AG08395 (cell line): ENCODE data around the gene LRRC8B.
"Not testable (repeated sequence)": the region's sequence is repeated elsewhere in the genome, so short reads cannot be mapped to it uniquely, and the experiment has no call there.

Source experiments
- DNase-seq: peaks from one replicate; pipeline ENCODE4 v3.0.0; 2012; ENCODE audit warnings: mixed read lengths, low spot score

LRRC8B gene

DNA sequence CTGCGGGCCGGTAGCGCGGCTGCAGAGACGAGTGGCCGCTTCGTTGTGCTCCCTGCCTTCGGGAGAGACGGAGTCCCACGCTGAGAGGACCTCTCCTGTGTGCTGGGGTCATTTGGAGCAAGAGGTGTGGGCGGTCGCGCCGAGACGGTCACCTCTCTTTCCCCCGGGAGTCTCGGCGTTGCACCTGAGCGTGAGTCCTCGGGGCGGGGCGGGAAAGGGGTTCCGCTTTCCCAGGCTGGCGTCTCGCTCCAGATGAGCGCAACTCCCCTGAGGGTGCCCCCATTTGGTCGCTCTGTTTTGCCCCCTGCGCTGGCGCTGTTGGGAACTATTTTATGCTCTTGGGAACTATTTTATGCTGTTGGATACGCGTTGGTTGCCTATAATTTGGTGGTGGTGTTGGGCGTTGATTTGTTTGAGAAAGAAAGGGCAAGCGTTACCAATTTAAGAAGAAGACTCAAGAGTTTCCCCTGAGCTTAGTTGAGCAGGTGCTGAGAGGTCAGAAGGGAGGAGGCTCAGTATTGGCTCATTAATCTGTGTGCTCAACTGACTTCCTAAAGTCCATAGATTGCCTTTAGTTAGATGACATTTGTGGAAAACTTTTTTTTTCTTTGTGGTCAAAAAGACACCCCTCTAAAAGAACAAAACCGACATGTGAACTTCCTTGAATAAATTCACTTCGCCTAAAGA, 683 bp downstream of the LRRC8B start:
- DNase-seq, result no peak

DNA sequence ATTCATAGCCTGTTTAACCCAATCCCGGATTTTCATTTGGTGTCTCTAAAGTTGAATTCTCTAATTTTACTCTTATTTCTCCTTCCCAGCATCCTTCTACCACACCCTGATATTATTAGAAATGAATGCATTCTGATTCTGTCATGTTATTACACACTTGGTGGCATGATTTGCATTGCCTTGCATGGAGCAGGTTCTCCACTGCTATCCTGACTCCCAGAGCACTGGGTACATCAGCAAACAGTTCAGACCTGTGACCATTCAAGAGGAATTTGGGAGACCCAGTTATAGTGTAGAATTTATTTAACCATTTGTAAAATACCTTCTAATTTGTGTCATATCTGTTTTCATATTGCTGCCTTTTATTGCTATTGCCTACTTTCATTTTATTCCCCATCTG, 2.6 kb downstream of the LRRC8B start:
- DNase-seq, result no peak

DNA sequence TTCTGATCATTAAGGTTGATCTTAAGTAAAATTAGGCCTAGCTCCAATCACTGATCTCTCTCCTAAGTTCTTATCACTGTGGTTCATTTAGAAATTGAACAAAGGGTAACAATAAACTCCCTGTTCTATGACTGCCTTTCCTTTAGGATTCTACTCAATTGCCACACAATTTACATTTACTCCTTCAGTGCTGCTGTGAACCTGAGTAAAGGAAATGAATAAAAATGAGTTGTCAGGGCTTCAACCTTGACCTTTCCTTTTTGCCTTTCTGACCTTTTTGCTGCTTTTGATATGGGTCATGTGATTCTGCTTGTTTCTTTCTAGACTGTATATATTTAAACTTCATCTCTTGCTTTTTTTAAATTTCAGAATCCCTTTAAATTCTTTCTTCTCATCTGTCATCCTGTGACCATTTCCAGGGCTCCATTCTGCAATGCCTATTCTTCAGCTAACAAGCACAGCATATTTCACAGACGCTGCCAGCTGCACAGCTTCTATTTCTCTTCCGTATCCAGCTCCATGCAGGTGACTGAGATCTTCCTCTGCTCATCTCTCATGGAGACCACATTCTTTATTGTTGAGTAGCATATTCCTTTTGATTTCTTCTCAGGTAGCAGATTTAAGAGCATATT, 3.2 kb downstream of the LRRC8B start:
- no peak for DNase-seq

DNA sequence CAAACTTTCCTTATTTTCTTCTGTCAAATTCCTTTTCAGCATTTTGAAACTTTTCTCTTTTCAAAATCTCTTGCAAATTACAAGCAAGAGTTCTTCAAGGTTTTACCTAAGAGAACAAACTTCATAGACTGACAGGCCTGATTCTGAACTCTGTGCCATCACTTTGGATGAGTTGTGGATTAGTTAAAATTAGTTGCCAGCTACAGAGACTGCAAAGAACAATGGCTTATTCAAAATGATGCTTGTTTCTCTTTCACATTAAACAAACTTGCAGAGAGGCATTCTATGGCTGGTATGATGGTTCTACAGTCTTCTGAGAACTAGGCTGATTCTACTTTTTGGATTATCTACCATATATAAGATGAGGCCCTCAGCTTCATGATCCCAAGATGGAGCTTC, 3.8 kb downstream of the LRRC8B start:
- no peak for DNase-seq

DNA sequence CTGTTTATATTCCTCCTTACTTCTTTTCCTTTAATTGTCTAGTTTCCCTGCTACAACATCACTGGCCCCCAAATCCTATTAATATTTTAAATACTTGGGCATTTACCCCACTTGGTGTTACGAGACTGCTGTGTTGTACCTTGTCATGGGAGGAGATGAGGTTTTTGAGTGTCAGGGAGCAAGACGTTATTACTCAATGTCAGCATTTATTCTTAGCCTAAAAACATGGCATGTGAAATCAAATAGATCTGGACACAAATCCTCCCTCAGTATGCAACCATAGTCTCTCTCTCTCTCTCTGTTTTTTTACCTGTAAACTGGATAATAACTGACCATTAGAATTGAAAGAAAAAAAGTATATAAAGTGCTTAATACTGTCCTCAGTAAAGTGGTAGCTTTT, 4.6 kb downstream of the LRRC8B start:
- no peak for DNase-seq

DNA sequence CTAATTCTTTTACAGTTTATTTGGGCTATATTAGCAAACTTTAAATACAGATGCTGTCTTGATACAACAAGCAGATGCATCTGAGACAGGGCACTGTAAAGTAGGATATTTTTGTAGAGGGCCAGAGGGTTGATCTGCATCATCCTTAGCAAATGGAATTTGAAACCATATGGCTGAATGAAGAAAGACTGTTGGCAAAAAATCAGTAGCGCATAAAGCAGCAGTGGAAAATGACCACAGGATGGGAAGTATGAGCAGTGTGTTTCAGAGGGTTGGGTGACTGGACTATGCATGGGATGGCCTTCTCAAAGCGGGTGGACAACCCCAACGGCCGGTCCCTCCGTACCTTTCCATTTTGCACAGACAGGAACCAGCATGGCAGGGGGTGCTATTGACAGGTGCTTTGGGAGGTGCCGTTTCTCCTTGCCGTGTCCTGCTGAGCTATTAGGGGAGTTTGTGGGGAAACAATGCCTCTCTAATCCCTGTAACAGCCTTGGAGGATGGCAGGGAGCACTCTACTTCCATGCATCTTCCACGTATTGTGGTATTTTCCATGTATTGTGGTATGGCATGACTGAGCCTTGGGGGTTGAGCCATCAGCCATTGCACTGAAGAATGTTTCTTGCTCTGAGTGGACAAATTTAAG, 5.9 kb downstream of the LRRC8B start:
- DNase-seq, result no peak

DNA sequence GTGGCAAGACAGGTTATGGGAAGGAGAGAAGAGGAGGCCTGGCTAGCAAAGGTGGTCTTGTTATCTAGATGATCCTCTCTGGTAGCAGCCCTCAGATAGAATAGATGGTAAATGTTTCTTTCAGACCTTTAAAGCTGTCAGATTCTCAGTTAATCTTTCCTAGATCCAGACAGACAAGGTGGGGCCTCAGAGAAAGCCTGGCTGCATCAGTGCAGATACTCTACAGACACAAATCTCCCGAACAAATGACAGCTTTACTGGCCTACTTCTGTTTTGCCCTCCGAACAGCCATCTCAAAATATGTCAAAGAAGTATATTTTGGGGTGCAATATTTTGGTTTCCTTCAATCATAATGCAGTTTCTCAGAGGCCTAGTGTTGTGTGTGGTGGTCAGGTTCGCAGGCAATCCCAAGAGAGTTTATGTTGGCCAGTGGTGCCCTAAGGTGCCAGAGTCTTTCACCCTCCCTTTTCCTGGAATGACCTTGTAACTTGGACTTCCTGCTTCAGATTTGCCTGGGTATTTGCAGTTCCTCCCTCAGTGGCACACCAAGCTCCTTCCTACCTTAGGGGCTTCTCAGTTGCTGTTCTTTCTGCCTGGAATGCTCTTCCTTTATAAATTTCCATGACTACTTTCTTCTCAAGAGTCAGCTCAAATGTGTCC, 7.0 kb downstream of the LRRC8B start:
- no peak for DNase-seq

DNA sequence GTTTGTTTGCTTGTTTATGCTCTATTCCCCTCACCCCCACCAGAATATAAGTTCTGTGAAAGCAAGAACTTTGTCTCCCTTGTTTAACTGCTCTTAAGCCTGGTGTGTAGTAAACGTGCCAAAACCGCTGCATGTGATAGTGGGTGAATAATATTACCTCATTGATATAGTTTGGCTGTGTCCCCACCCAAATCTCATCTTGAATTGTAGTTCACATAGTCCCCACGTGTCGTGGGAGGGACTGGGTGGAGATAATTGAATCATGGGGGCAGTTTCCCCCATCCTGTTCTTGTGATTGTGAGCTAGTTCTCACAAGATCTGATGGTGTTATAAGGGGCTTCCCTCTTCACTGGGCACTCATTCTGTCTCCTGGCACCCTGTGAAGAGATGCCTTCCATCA, 7.6 kb downstream of the LRRC8B start:
- DNase-seq, result no peak

DNA sequence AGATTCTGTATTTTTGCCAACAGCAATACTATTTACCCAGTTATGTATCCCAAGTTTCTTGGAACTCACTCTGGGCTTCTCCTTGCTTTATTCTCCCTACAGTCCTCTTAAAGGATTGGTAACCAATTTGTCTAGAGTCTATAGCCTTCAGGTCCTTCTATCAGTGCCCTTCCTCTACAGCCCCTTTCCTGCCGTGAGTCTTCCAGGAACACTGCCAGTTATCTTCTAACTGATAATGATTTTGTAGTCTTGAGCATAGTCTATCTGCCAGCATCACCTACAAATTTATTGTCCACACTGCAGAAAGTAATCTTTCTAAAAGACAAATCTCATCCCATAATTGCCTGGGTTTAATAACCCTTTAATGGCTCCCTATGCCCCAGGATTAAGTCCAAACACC, 8.2 kb downstream of the LRRC8B start:
- DNase-seq, result no peak

DNA sequence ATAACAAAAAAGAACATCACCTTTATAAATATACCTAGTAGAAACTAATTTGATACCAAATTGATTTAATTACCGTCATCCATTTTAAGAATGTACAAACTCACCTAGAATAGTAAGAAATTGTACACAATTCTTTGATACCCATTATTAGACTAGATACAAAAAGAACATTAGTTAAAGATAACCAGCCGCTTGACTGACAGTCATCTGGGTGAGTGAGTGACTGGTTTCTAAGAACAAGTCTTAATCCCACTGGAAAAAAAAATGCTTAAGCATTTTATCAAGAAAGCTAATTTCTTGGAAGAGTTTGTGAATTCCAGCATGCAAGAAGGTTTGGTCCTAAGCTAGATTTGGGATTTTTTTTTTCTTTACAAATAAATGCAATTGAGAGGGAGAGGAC, 10.9 kb downstream of the LRRC8B start:
- DNase-seq, result no peak

DNA sequence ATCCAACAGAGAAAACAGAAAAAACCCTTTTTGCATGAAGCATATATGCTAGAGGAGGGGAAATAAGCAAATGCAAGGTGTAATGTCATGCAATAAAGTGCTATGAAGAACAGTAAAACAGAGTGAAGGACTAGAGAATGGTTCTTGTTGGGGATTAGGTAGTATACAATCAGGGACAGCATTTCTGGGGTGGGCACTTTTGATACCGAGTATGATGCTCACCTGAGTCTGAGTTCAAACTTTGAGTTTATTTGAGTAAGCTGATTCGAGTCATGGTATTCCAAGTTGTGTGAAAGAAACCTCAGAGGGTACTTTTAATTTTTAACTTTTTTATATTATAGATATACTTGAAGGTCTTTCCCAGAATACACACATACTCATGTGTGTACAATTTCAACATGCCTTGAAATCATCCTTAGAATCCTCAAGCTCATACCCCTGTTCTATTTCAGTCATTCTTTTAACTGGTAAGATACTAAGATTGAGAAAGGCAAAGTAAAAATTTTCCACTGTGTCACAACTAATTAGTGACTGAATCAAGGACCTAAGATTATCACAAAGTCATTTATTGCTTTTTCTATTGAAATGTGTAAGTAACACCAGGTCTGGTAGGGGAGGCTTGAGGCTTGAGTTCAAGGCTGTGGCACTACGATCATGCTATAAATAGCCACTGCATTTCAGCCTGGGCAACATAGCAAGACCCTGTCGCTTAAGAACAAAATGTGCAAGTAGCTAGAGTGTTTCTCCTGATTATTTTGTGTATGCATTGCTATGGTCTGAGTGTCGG, 12.1 kb downstream of the LRRC8B start:
- no peak for DNase-seq

DNA sequence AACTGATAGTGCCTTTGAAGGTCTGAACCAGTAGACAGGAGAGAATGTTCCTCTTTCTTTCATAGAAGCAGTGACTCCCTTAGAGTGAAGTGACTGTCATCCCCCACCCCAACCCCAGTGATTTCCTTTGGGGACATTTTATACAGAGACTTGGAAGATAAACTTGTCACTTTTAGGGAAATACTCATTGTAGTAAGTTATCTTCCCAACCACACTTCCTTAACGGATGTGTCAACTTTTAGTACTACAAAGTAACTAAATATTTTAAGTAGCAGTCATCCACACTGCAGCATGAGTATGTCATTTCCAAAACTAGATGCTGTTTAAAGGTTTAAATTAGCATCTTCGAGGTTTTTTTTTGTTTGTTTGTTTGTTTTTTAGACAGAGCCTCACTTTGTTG, 13.7 kb downstream of the LRRC8B start:
- DNase-seq, result no peak

DNA sequence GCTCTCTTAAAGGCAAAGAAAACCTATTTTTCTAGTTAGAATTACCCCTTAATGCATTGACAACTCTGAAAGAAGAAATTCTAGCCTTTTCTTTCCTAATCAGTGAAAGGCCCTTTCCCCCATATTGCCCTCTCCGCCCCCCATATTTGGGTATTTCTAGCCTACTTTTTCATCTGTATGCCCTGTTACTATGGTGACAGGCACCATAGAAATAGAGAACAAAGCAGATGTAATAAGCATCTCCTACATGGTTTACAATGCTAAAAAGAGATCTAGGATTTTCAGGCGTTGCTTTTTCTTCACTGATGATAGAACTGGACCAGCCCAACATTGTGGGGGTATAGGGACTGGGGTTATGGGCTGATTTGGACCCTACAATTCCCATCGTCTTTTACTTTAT, 14.5 kb downstream of the LRRC8B start:
- no peak for DNase-seq

DNA sequence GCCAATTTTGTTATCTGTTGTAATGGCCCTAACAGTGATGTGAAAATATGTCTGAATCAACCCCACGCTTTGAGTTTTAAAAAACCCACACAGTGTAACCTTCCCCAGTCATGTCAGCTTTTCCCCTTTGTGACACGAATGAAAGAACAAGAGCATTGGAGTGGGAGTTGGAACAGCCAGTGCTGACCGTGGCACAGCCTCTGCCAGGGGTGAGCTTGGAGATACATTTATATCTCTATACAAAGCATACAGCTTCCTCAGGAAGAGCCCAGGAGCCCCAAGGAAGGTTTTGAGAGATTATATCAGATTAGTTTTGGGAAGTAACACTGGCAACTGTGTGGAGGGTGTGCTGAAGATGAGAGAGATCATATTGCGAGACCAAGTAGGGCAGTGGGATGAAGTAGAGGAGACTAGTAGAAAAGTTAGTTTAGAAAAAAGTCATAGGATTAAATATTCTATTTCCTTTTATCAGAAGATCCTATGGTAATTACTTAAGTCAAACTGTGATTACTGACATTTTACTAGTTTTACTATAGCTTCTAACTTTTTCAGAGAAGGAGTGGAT, 15.9 kb downstream of the LRRC8B start:
- DNase-seq, result no peak

DNA sequence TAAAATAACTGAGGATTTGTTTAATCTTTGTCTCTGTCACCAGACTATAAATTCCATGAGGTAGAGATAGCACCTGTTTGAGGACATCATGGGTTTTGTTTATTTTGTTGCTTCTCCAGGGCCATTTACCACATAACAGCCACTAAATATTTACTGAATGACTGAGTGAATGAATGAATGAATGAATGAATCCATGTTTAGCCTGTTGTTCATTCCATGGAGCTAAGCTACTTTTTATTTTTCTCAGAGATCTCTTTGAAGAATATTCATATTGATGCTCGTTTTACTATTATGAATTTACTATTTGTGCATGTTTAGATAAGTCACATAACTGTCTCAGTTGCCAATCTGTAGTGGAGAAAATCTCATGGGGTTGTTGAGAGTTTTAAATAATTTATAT, 17.7 kb downstream of the LRRC8B start:
- no peak for DNase-seq

DNA sequence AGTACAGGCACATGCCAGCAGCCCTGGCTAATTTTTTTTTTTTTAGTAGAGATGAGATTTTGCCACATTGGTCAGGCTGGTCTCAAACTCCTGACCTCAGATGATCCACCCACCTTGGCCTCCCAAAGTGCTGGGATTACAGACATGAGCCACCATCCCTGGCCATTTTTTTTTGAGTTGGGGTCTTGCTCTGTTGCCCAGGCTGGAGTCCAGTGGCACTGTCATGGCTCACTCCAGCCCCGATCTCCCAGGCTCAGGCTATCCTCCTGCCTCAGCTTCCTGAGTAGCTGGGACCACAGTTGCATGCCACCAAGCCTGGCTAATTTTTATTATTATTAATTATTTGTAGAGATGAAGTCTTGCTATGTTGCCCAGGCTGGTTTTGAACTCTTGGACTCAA, 19.0 kb downstream of the LRRC8B start:
- not testable (repeated sequence) for DNase-seq

DNA sequence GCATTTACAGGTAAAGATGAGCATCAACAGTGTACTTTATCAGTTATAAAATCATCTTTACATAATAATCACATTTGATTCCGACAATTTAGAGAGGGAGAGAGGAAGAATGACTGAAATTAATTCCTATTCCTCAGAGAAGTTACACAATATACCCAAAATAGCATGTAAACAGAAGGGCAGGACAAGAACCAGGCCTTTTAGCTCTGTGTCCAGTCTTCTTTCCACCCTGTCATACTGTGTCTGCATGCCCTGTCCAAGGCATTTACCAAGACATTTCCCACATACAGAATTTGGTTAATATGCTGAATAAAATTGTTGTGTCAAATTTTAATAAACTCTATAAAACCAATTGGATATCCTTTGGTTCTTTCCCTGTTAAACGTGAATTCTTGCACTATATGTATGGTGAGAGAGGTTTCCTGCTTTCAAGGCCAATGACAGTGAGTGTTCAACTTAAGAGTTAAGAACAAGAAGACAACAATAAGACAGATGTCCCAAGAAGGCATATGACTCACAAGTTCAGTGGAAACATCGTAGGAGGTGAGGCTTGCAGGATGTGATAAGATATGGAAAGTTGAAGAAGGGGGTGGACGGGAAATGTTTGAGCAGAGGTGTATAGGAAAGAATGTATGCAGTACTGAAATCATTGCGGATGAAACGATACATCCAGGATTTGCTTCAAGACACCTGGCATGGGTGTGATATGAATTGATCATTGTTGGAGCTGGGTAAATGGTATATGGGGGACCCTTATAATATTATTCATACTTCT, 20.8 kb downstream of the LRRC8B start:
- DNase-seq, result no peak

DNA sequence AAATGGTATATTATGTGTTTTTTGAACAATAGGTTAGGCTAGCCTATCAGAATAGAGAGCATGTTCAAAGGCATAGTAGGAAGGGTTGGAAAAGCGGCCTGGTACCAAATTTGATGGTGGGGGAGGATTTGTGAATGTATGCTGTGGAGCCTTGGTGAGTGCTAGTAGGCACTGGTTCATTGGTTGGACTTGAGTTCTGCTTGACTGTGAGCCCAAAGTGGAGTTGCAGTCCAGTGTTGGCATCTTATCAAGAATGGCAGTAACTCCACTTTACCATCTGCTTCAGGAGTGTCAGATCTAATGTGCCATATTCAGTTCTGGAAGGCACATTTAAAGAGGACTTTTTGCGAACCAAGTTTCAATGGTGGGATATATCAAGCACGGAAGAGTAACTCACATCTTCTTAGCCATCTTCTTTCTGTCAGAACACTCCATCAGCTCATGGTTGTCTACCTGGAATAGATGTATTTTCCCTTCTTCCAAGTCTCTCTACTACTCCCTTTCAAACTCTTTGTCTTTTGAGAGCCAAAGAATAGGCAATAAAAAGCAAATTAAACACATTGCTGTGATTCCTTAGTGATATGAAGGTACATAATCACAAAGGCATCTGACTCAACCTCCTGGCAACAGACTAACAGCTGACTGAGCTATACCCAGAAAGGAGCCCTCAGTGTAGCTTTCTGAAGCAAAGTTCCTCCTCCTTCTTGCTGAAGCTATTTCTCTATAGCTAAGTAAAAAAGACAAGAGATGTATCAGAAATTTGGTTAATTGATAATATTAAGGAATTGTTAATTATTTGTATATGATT, 21.7 kb downstream of the LRRC8B start:
- peak; percentile 58 for DNase-seq

DNA sequence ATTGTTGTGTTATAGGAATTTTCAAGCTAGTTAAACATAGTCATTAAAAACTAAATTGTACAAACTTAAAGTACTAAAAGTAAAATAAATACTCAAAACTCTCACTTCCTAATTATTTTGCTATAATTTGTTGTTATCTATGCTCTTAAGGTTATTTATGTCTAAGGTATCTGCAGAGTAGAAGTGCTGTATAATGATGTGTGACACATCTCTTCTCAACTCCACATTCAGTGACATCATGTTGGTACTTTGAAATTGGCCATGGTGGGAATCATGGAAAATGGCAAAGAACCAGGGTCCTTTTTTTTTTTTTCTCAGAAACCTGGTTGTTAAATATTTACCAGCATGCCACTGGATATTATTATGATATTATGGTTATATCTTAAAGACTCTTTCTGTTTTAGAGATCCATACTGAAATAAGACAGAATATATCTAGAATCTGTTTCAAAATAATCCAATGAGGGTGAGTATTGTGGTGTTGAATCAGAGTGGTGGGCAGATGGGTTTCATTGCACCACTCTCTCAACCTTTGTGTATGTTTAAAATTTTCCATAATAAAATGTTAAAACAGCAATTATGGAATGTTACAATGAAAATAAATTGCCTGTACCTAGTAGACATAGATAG, 22.4 kb downstream of the LRRC8B start:
- no peak for DNase-seq
